Right cardiac atrium (tissue), 5 donors: ENCODE measurements around the gene YBX1. TPM values are rescaled to one million over a fixed set of nuclear protein-coding genes. Genes with fewer than 3 reads are reported as not detected.
"Not testable (repeated sequence)": the region's sequence is repeated elsewhere in the genome, so short reads cannot be mapped to it uniquely, and the experiment has no call there.

Experiments
- ATAC-seq, 2 donors: fragments of 200-7000 bp; cut with Tn5 transposase; one replicate each; pipeline versions ENCODE4 v1.8.0 to v1.9.1; 2020; ENCODE audit warnings: moderate library complexity in 2 of 2, mild to moderate bottlenecking in 1 of 2
- DNase-seq, 3 donors: peaks; one replicate each; pipeline ENCODE4 v3.0.0-alpha.2; 2020
- H3K27ac ChIP-seq: one replicate; pipeline ENCODE4 v1.5.1; 2013; ENCODE audit warnings: mild to moderate bottlenecking, low read length, control low read depth, moderate library complexity
- H3K27me3 ChIP-seq: one replicate; pipeline ENCODE4 v1.6.1; 2013; ENCODE audit not compliant: control insufficient read depth, insufficient read depth
- H3K4me1 ChIP-seq: one replicate; pipeline ENCODE4 v1.6.1; 2013; ENCODE audit warnings: low read length; ENCODE audit not compliant: control insufficient read depth, insufficient read depth
- H3K4me3 ChIP-seq: one replicate; pipeline ENCODE4 v1.5.1; 2013; ENCODE audit warnings: low read length, control low read depth
- H3K9me3 ChIP-seq: one replicate; pipeline ENCODE4 v1.6.1; 2013; ENCODE audit warnings: low read length; ENCODE audit not compliant: control insufficient read depth
- WGBS: extraction: QIAGEN DNeasy Blood & Tissue Kit; methylation state at CpG from one replicate; pipeline ENCODE4 v1.1.7; 2013; 5-methylcytosine and 5-hydroxymethylcytosine counted together
- intact Hi-C, 4 donors: fragments of 100-400 bp; cut with DNase I; formaldehyde crosslinking; loops; one replicate each; pipeline versions ENCODE4 v1.11.0 to v1.14.0; 2022 to 2023
- polyA plus RNA-seq: library from polyadenylated mRNA; stranded (reverse); fragments of 200-250 nt; gene quantifications from one replicate; pipeline ENCODE4 v1.2.3, GENCODE V29; 2013
- total RNA-seq, 4 donors: library from RNA; stranded (reverse); fragmentation: NEBNext Ultra II Directional; extraction: Animal tissue kit (Norgen Biotek cat#: 25700); gene quantifications; one replicate each; pipeline ENCODE4 v1.2.1, GENCODE V29; 2021
- donor health status: healthy with polysubstance abuse.
- donor health status: DM: no; HTN: yes; CAD: no.
- donor health status: DM: no; HTN: no; CAD: no.
- donor health status: DM: no; HTN: yes; CAD: no; lungs with severe emphysema.
- donor health status: DM: yes; HTN: yes; CAD: no.

YBX1 gene
- total and polyA plus RNA-seq, 5 donors: 816 to 993 (median 839) TPM

DNA sequence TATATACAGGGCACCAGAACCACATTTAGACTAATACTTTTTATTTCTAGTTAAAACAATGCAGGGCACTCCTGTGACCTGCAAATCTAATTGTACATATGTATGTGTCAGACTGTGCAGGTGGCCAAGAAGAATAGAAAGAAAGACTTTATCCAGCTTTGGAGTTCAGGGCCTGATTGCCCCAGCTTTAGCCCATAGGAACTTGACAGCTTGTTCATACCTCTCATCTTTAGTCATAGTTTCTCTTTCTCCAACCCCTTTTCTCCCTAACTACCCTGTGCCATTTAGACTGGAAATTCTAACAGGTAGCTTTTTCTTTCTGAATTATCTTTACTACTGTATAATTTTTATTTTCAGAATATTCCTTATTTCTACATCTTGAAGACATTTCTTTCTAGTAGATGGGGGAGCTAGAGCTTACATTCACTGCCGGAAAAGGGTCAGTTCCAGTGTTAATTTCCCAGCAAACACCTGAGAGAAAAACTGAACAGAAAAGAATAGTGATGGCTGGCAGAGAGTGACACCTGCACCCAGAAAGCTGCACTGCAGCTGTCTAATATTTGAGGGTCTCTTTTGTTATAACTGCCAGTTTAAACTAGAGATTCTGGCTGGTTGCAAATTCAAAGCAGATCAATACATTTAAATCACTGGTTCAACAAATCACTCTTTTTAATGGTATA is 8.4 kb downstream of the YBX1 start:
- H3K27me3 ChIP-seq: no peaks in the 10 kb centered on the region
- 68% methylated on average over 1 of the region's 1 CpG for WGBS
- no peaks in the 10 kb centered on the region for H3K9me3 ChIP-seq
- no peak overlapping the region for H3K27ac ChIP-seq
- DNase-seq (no peak), ATAC-seq (no peak)
- H3K4me3 ChIP-seq: no peak overlapping the region
- intact Hi-C loops: no loop called here
- H3K4me1 ChIP-seq: peaks cover 8% of the 10 kb centered on the region

DNA sequence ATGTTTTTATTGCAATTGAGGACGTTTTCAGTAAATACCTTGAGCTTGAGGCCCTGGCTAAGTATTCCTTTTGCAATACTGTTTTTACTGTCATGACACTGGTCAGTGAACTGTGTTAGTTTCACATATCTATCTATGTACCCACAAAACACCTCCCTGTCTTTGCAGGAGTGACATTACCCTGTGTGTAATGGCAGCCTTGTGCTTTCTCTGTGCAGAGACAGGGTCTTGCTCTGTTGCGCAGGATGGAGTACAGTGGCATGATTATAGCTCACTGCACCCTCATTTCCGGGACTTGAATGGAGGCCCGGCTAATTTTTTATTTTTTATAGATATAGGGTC is 8.9 kb downstream of the YBX1 start:
- DNase-seq (no peak), ATAC-seq (peak in 1 of 2 donors; percentile 30)
- Histone ChIP-seq H3K9me3 (no peaks in the 10 kb centered on the region), H3K27me3 (no peaks in the 10 kb centered on the region), H3K4me3 (no peak overlapping the region), H3K4me1 (peaks cover 8% of the 10 kb centered on the region), H3K27ac (no peak overlapping the region)
- 70% methylated on average over 4 of the region's 4 CpGs for WGBS
- intact Hi-C loops: no loop called here

GRCh38 chr1:42692461-42692860 is 10.2 kb downstream of the YBX1 start:
- Histone ChIP-seq H3K9me3 (no peaks in the 10 kb centered on the region), H3K27ac (no peak overlapping the region), H3K4me3 (no peak overlapping the region), H3K4me1 (peaks cover 8% of the 10 kb centered on the region), H3K27me3 (no peaks in the 10 kb centered on the region)
- ATAC-seq (no peak), DNase-seq (no peak)
- 56% methylated on average over 5 of the region's 5 CpGs for WGBS
- intact Hi-C loops: no loop called here

DNA sequence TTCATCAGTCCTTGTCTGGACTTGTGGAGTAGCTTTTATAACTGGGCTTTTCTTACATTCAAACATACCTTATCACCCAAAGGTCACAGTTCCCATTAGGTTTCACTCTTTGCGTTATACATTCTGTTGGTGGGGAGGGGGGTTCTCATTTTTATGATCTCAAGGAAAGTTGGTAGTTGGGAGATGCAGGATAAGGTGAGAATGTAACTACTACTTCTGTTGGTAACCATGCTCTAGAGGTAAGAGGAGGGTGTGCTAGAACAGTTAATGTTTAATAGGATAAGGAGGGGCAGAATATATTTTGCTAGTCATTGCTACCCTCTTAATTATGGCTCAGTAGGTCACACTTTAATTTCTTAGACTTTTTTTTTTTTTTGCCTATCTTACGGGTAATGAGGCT is 10.7 kb downstream of the YBX1 start:
- Histone ChIP-seq H3K27ac (no peak overlapping the region), H3K4me1 (peaks cover 4% of the 10 kb centered on the region), H3K27me3 (no peaks in the 10 kb centered on the region), H3K4me3 (no peak overlapping the region), H3K9me3 (no peaks in the 10 kb centered on the region)
- 80% methylated on average over 2 of the region's 2 CpGs for WGBS
- intact Hi-C loops: no loop called here
- DNase-seq (no peak), ATAC-seq (no peak)

DNA sequence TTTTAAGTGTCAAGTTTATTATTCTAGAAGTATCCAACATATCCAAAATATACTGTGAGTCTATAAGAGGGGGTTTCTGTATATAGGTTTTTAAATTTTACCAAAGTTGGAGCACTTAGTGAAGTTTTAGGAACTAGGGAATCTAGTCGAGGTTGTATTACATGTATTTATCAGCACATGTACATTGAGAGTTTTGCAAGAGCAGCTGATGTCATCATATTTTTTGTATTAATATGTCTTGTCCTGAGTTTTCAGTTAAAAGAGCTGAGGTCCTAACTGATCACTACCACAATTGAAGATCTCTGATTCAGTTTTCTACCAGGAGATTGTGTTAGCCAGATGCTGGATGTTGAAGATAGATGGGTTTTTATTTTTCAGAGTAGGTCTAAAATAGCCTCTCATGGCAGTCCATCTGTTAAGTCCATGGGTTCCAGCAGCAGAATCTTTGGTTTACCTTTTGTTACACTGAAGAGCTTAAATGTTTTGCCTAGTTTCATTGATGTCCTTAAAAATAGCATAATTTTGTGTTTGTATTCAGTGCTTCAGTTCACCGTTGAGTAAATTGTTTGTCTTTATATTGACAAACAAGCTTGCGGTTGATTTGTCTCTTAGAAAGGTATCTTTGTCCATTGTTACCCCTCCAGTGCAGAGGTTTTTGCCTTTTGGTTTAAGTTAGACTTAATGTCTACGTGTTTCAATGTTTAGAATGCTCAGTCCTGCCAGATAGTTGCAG is 16.0 kb downstream of the YBX1 start:
- Histone ChIP-seq H3K27me3 (no peaks in the 10 kb centered on the region), H3K9me3 (no peaks in the 10 kb centered on the region), H3K27ac (no peak overlapping the region), H3K4me3 (no peak overlapping the region), H3K4me1 (no peaks in the 10 kb centered on the region)
- WGBS: 92% methylated on average over 4 of the region's 4 CpGs
- no peak for DNase-seq
- intact Hi-C loops: no loop called here
- ATAC-seq: no peak

DNA sequence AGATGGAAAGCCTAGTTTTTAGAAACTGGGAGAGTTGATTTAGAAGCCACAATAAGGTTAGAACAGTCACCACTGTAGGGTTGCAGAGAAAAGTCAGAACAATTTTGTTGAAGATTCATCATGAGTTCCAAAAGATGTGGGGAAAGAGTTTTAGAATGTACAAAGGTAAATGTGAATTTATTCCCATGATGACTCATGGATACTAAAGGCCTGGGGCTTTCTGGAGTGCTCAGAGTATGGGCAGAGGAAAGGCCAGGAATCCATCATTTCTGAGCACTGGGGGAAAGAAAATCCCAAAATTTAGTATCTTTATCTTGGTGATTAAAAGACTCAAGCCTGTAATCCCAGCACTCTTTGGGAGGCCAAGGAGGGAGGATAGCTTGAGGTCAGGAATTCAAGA is 17.8 kb downstream of the YBX1 start:
- H3K27me3 ChIP-seq: no peaks in the 10 kb centered on the region
- DNase-seq: no peak
- no peaks in the 10 kb centered on the region for H3K9me3 ChIP-seq
- H3K27ac ChIP-seq: no peak overlapping the region
- H3K4me3 ChIP-seq: no peak overlapping the region
- no peaks in the 10 kb centered on the region for H3K4me1 ChIP-seq
- intact Hi-C loops: no loop called here
- ATAC-seq: no peak

- Histone ChIP-seq H3K27me3 (no peaks in the 10 kb centered on the region), H3K4me3 (no peak overlapping the region), H3K27ac (no peak overlapping the region), H3K9me3 (no peaks in the 10 kb centered on the region), H3K4me1 (no peaks in the 10 kb centered on the region)
- 95% methylated on average over 7 of the region's 7 CpGs for WGBS
- ATAC-seq (no peak), DNase-seq (no peak)
- intact Hi-C loops: no loop called here
These were observed 21.8 kb downstream of the YBX1 start for GRCh38 chr1:42703888-42704464.

DNA sequence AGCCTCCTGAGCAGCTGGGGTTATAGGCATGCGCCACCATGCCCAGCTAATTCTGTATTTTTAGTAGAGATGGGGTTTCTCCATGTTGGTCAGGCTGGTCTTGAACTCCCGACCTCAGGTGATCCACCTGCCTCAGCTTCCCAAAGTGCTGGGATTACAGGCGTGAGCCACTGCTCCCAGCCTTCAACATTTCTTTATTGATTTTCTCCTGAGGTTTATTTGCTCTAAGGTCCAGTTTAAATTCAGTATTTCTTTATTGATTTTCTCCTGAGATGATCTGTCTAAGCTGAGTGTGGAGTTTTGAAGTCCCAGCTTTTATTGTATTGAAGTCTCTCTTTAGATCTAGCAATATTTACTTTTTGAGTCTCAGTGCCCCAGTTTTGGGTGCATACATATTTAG is 30.6 kb downstream of the YBX1 start:
- H3K4me1 ChIP-seq, H3K27me3 ChIP-seq, H3K4me3 ChIP-seq, ATAC-seq, H3K9me3 ChIP-seq, H3K27ac ChIP-seq, DNase-seq, intact Hi-C loops: not testable (repeated sequence)
- 98% methylated on average over 3 of the region's 3 CpGs for WGBS

DNA sequence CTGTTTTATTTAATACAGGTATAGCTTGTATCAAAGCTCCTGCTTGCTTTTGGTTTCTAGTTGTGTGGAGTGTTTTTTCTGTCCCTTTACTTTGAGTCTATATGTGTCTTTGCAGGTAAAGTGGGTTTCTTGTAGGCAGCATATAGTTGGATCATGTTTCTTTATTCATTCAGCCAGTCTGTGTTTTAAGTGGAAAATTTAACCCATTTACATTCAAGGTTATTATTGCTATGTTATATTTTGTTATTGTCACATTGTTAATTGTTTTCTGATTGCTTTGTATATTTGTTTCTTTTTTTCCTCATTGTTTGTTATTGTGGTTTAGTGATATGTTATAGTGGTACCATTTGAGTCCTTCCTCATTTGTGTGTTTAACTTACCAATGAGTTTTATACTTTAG is 31.1 kb downstream of the YBX1 start:
- H3K4me1 ChIP-seq: no peaks in the 10 kb centered on the region
- H3K27ac ChIP-seq: no peak overlapping the region
- no peak overlapping the region for H3K4me3 ChIP-seq
- DNase-seq (no peak), ATAC-seq (no peak)
- H3K27me3 ChIP-seq: no peaks in the 10 kb centered on the region
- intact Hi-C loops: no loop called here
- peaks cover 2% of the 10 kb centered on the region for H3K9me3 ChIP-seq

- intact Hi-C loops, ATAC-seq: not testable (repeated sequence)
These were observed 32.2 kb downstream of the YBX1 start for GRCh38 chr1:42714441-42714840.

DNA sequence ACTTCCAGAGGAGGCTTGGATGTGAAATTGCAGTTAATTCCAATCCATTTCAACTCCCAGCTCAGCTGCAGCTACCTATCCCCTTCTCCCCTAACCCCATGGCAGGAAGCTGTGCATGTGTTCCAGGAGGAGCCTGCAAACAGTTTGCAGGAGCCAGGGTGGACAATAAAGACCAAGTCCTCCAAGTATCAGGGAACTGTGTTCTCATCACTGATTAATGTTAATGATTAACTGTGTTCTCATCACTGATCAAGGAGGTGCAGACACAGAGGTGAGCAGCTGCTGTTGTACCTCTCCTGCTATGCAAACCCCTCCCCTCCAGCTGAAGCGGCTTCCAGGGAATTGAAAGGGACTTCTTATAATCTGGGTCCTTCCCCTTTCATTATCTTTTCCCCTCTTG is 38.6 kb downstream of the YBX1 start:
- no peak for DNase-seq

More at GRCh38 chr1:42714441-42714840, 32.2 kb downstream of the YBX1 start:
- H3K27me3 ChIP-seq, H3K27ac ChIP-seq, H3K4me3 ChIP-seq, H3K9me3 ChIP-seq, H3K4me1 ChIP-seq, DNase-seq: not testable (repeated sequence)

More for the DNA sequence above, 38.6 kb downstream of the YBX1 start:
- intact Hi-C loops: no loop called here
- WGBS: 93% methylated on average over 1 of the region's 1 CpG
- Histone ChIP-seq H3K9me3 (no peaks in the 10 kb centered on the region), H3K27ac (no peak overlapping the region), H3K4me3 (no peak overlapping the region), H3K27me3 (no peaks in the 10 kb centered on the region), H3K4me1 (no peaks in the 10 kb centered on the region)
- ATAC-seq: no peak
